HepG2 (cell line): ENCODE results near the gene LTBR. TPM values are rescaled to one million over a fixed set of nuclear protein-coding genes. Genes with fewer than 3 reads are reported as not detected.

Experiments used
- ATAC-seq: fragments of 200-7000 bp; cut with Tn5 transposase; 3 replicates; pipeline ENCODE4 v1.9.1; 2020; ENCODE audit warnings: mild to moderate bottlenecking, moderate library complexity
- BruUV-seq: library from RNA; stranded (reverse); fragments of 400-500 nt; replicated peaks from 2 replicates; lab custom pipeline; 2021; lab: Mats Ljungman, UMichigan
- CTCF ChIA-PET: fragments of 300-600 bp; formaldehyde crosslinking; extraction: SDS; loops from one replicate; lab custom pipeline; 2021; ENCODE audit warnings: low total read pairs, inconsistent platforms, low intra/inter-chr PET ratio; lab: Yijun Ruan, JAX
- POLR2A ChIA-PET: fragments of 350-600 bp; sonication (Branson Sonifier 250); formaldehyde crosslinking; loops from one replicate; lab custom pipeline; 2020; ENCODE audit warnings: antibody characterized with exemption, inconsistent platforms; lab: Yijun Ruan, JAX
- DNase-seq: peaks from one replicate; pipeline ENCODE4 v3.0.0-alpha.2; 2015; ENCODE audit warnings: low spot score
- FAIRE-seq: peaks from 3 replicates; lab custom pipeline; 2011; peaks lifted over from hg19 to GRCh38; lab: Jason Lieb, UNC
- H2AFZ ChIP-seq: one replicate; pipeline ENCODE4 v1.6.1; 2011; ENCODE audit warnings: low read length, inconsistent platforms
- H3K27ac ChIP-seq: fragments of 300-600 bp; 3 replicates; pipeline ENCODE4 v1.8.0; 2011; ENCODE audit warnings: mixed run types, mild to moderate bottlenecking, mixed read lengths, low read length, inconsistent platforms; ENCODE audit not compliant: insufficient read depth; ENCODE audit errors: extremely low read length
- H3K27me3 ChIP-seq, 2 experiments: fragments of 200-600 bp in 1 of 2; 2 replicates in 1 of 2; 3 replicates in 1 of 2; pipeline versions ENCODE4 v1.6.0 to v1.8.0; 2011; ENCODE audit warnings: low read length in 2 of 2, mild to moderate bottlenecking in 2 of 2, moderate library complexity in 2 of 2, inconsistent platforms in 1 of 2; ENCODE audit not compliant: insufficient read depth in 2 of 2, control insufficient read depth in 1 of 2
- H3K36me3 ChIP-seq, 2 experiments: fragments of 200-600 bp in 1 of 2; replicated peaks in 1 of 2; 2 replicates in 1 of 2; 3 replicates in 1 of 2; pipeline versions ENCODE4 v1.5.1 to v1.8.0; 2011; ENCODE audit warnings: low read length in 2 of 2, inconsistent platforms in 1 of 2; ENCODE audit not compliant: insufficient read depth in 2 of 2, control insufficient read depth in 1 of 2
- H3K4me1 ChIP-seq: 2 replicates; pipeline ENCODE4 v1.5.1; 2012; ENCODE audit warnings: low read length, inconsistent platforms; ENCODE audit not compliant: insufficient read depth
- H3K4me2 ChIP-seq: 2 replicates; pipeline ENCODE4 v1.6.0; 2011; ENCODE audit warnings: low read depth, low read length, inconsistent platforms
- H3K4me3 ChIP-seq, 3 experiments: fragments of 200-600 bp in 1 of 3; sonication (generic), shearing (Covaris generic) in 1 of 3; replicated peaks in 1 of 3; 2 replicates each; pipeline ENCODE4 v1.5.1; 2011 to 2016; ENCODE audit warnings: low read length in 3 of 3, inconsistent platforms in 2 of 3, low read depth in 2 of 3, mild to moderate bottlenecking in 2 of 3, control low read depth in 1 of 3, mixed read lengths in 1 of 3; ENCODE audit not compliant: insufficient read depth in 1 of 3
- H3K79me2 ChIP-seq: one replicate; pipeline ENCODE4 v1.6.1; 2011; ENCODE audit warnings: low read length, inconsistent platforms; ENCODE audit not compliant: insufficient read depth
- H3K9ac ChIP-seq: 2 replicates; pipeline ENCODE4 v1.6.0; 2011; ENCODE audit warnings: mild to moderate bottlenecking, low read depth, low read length, inconsistent platforms; ENCODE audit not compliant: insufficient read depth
- H3K9me3 ChIP-seq: 2 replicates; pipeline ENCODE4 v1.5.1; 2012; ENCODE audit warnings: mild to moderate bottlenecking, low read length
- H4K20me1 ChIP-seq: 2 replicates; pipeline ENCODE4 v1.6.0; 2011; ENCODE audit warnings: inconsistent platforms, mild to moderate bottlenecking, low read length, moderate library complexity; ENCODE audit not compliant: insufficient read depth
- BORCS8-MEF2B ChIP-seq: sonication (generic); formaldehyde crosslinking; IDR thresholded peaks from 2 replicates; pipeline ENCODE4 v1.8.0; 2022; ENCODE audit warnings: mild to moderate bottlenecking, missing genetic modification reagents
- CHD4 ChIP-seq: fragments of 200-600 bp; sonication (generic); IDR thresholded peaks from 2 replicates; pipeline ENCODE4 v1.7.0; 2017; ENCODE audit warnings: mild to moderate bottlenecking, low read length, borderline replicate concordance
- HNF1A ChIP-seq, 2 experiments: sonication (generic) in 1 of 2; formaldehyde crosslinking in 1 of 2; IDR thresholded peaks; 2 replicates each; pipeline versions ENCODE4 v1.4.0 to v1.6.1; 2016 to 2020; ENCODE audit warnings: borderline replicate concordance in 1 of 2, low read depth in 1 of 2, mild to moderate bottlenecking in 1 of 2, missing genetic modification reagents in 1 of 2
- KDM3A ChIP-seq: IDR thresholded peaks from 2 replicates; pipeline ENCODE4 v1.6.1; 2018; ENCODE audit warnings: low read depth, missing compliant biosample characterization
- MTF1 ChIP-seq: sonication (generic); formaldehyde crosslinking; IDR thresholded peaks from 2 replicates; pipeline ENCODE4 v1.5.0; 2020; ENCODE audit warnings: missing genetic modification reagents
- MYC ChIP-seq: sonication (generic); formaldehyde crosslinking; IDR thresholded peaks from 2 replicates; pipeline ENCODE4 v1.9.0; 2021; ENCODE audit warnings: missing genetic modification reagents, borderline replicate concordance
- NONO ChIP-seq, 2 experiments: fragments of 450-650 bp in 1 of 2; sonication (generic) in 1 of 2; formaldehyde crosslinking in 1 of 2; IDR thresholded peaks in 1 of 2; conservative IDR thresholded peaks in 1 of 2; 2 replicates each; pipeline versions ENCODE4 v1.6.1 to v1.8.0; 2017 to 2022; ENCODE audit warnings: mild to moderate bottlenecking in 1 of 2, missing genetic modification reagents in 1 of 2, moderate library complexity in 1 of 2
- NR2F1 ChIP-seq, 2 experiments: fragments of 450-650 bp in 1 of 2; formaldehyde crosslinking in 1 of 2; IDR thresholded peaks; 2 replicates each; pipeline versions ENCODE4 v1.5.0 to v1.6.1; 2016 to 2020; ENCODE audit warnings: mild to moderate bottlenecking in 1 of 2, missing compliant biosample characterization in 1 of 2, missing genetic modification reagents in 1 of 2, moderate library complexity in 1 of 2
- TIGD3 ChIP-seq: sonication (generic); formaldehyde crosslinking; IDR thresholded peaks from 2 replicates; pipeline ENCODE4 v1.5.1; 2020; ENCODE audit warnings: mild to moderate bottlenecking, missing genetic modification reagents, borderline replicate concordance
- ZMYM3 ChIP-seq: sonication (generic); formaldehyde crosslinking; IDR thresholded peaks from 2 replicates; pipeline ENCODE4 v1.5.1; 2020; ENCODE audit warnings: mild to moderate bottlenecking, missing genetic modification reagents
- ZNF225 ChIP-seq: sonication (generic); formaldehyde crosslinking; IDR thresholded peaks from 2 replicates; pipeline ENCODE4 v1.4.0; 2020; ENCODE audit warnings: mild to moderate bottlenecking, missing genetic modification reagents
- ZNF234 ChIP-seq: sonication (generic); formaldehyde crosslinking; conservative IDR thresholded peaks from 2 replicates; pipeline ENCODE4 v1.5.1; 2020; ENCODE audit warnings: mild to moderate bottlenecking, missing genetic modification reagents
- ZNF605 ChIP-seq: sonication (generic); formaldehyde crosslinking; IDR thresholded peaks from 2 replicates; pipeline ENCODE4 v1.8.0; 2022; ENCODE audit warnings: mild to moderate bottlenecking, missing genetic modification reagents
- ZNF629 ChIP-seq: sonication (generic); formaldehyde crosslinking; conservative IDR thresholded peaks from 2 replicates; pipeline ENCODE4 v1.5.0; 2020; ENCODE audit warnings: missing genetic modification reagents
- ZNF776 ChIP-seq: sonication (generic); formaldehyde crosslinking; IDR thresholded peaks from 2 replicates; pipeline ENCODE4 v1.4.0; 2020; ENCODE audit warnings: mild to moderate bottlenecking, missing genetic modification reagents
- ZNF891 ChIP-seq: sonication (generic); formaldehyde crosslinking; IDR thresholded peaks from 2 replicates; pipeline ENCODE4 v1.5.0; 2020; ENCODE audit warnings: mild to moderate bottlenecking, missing genetic modification reagents
- WGBS: methylation state at CpG from one replicate; pipeline ENCODE4 v1.1.6; 2017; ENCODE audit warnings: low lambda C conversion rate; 5-methylcytosine and 5-hydroxymethylcytosine counted together
- in situ Hi-C: cut with HindIII; loops from 2 replicates; pipeline ENCODE4 v1.10.0; 2017; ENCODE audit warnings: low pct_unique_long_range_greater_than_20kb; ENCODE audit not compliant: extremely low pct_ligation_motif_present
- intact Hi-C: fragments of 100-400 bp; cut with micrococcal nuclease; formaldehyde crosslinking; loops from one replicate; pipeline ENCODE4 v1.10.0; 2022; ENCODE audit not compliant: unreplicated experiment
- polyA plus RNA-seq, 8 experiments: library from polyadenylated mRNA; depleted of rRNA in 3 of 8; stranded (reverse) in 7 of 8; unstranded in 1 of 8; fragments of >200 nt; fragmentation: Illumina TruSeq in 4 of 8; extraction: Trizol in 4 of 8; gene quantifications; 2 replicates each; pipeline versions ENCODE4 v1.2.1 to v1.2.3, GENCODE V29; 2011 to 2016; ENCODE audit warnings: low read depth in 4 of 8, missing spikeins in 1 of 8, mixed read lengths in 1 of 8; ENCODE audit not compliant: insufficient read depth in 1 of 8
- total RNA-seq, 5 experiments: library from RNA; depleted of rRNA; stranded (reverse); fragments of >200 nt; fragmentation: Illumina TruSeq; extraction: Trizol; gene quantifications; 2 replicates each; pipeline ENCODE4 v1.2.3, GENCODE V29; 2016; ENCODE audit warnings: low read depth in 1 of 5

The LTBR gene
- total and polyA plus RNA-seq, 2 of the 13 experiments (the other 11 are each of a cell fraction or from before 2014, with no cell fraction given) = 31.4 to 34.8 TPM

GRCh38 chr12:6369916-6370575 is 13.9 kb upstream of the LTBR start:
- peak overlapping the region; percentile 95 for H3K4me2 ChIP-seq
- ATAC-seq (no peak), FAIRE-seq (no peak), DNase-seq (no peak)
- no peaks in the 10 kb centered on the region for H4K20me1 ChIP-seq
- no peaks in the 10 kb centered on the region for H3K9me3 ChIP-seq
- H3K4me3 ChIP-seq = peak overlapping the region in 1 of 3 experiments; percentile 62; a peak in 1 of 6 replicates
- POLR2A ChIA-PET = interaction anchor here (1.2 to 7.5 kb wide), 8 partner anchors 13 to 100 kb away, joined by 5 to 278 read pairs (median 12); partner anchors contain the start of genes LTBR, PLEKHG6, TNFRSF1A and VAMP1
- 74% methylated on average over 9 of the region's 9 CpGs for WGBS
- peak overlapping the region; percentile 79 for H3K9ac ChIP-seq
- intact Hi-C loops (no loop called here), in situ Hi-C loops (loop anchor here (5.0 kb wide), 1 partner anchor 33 kb away; no protein-coding TSS in a partner anchor)
- no peaks in the 10 kb centered on the region for H3K79me2 ChIP-seq
- H3K36me3 ChIP-seq = no peaks in the 10 kb centered on the region
- H3K4me1 ChIP-seq = peaks cover 74% of the 10 kb centered on the region
- no peak overlapping the region for H2AFZ ChIP-seq
- peak overlapping the region; percentile 88 for H3K27ac ChIP-seq
- no TSS peak for BruUV-seq
- CTCF ChIA-PET = no interaction called here
- H3K27me3 ChIP-seq = peaks cover 0 to 14% of the 10 kb centered on the region in 2 experiments; a peak in 3 of 5 replicates
- TF ChIP-seq NR2F1 (CRISPR knock-in tag; IDR thresholded peaks at IDR 0.05) (peak; percentile 74 to 75), KDM3A (0 out of 2 replicates have a peak, but pooled peaks have one; percentile 6), TIGD3 (0 out of 2 replicates have a peak, but pooled peaks have one; percentile 15), MTF1 (CRISPR knock-in tag) (no peak), ZNF629 (peak; percentile 97), ZNF891 (CRISPR knock-in tag) (peak; percentile 57; the same call in 1 of the 2 replicates), ZMYM3 (peak; percentile 85), ZNF225 (CRISPR knock-in tag) (peak; percentile 74; the same call in 1 of the 2 replicates), CHD4 (no peak), ZNF605 (CRISPR knock-in tag) (0 out of 2 replicates have a peak, but pooled peaks have one; percentile 12), HNF1A (IDR thresholded peaks at IDR 0.05; ENCODE audit: low read depth) (no peak), HNF1A (CRISPR knock-in tag; IDR thresholded peaks at IDR 0.05; ENCODE audit: borderline replicate concordance) (0 out of 2 replicates have a peak, but pooled peaks have one; percentile 11), MYC (CRISPR knock-in tag) (no peak), NONO (IDR thresholded peaks at IDR 0.05) (no peak), NONO (CRISPR knock-in tag; conservative IDR thresholded peaks at IDR 0.05) (no peak), BORCS8-MEF2B (CRISPR knock-in tag) (0 out of 2 replicates have a peak, but pooled peaks have one; percentile 22), ZNF234 (CRISPR knock-in tag) (no peak), ZNF776 (CRISPR knock-in tag) (no peak)
